Stimulated activated CD4-positive, alpha-beta T cell treated with anti-CD3 and anti-CD28 coated beads, Interleukin-1b, Interleukin-23, amount 100 ng/mL, for 48 hours (primary cell): Measurements from ENCODE around the gene DOCK9.

Experiments used
- DNase-seq: peaks from one replicate; pipeline ENCODE4 v3.0.0-alpha.2; 2020

The DOCK9 gene

DNA sequence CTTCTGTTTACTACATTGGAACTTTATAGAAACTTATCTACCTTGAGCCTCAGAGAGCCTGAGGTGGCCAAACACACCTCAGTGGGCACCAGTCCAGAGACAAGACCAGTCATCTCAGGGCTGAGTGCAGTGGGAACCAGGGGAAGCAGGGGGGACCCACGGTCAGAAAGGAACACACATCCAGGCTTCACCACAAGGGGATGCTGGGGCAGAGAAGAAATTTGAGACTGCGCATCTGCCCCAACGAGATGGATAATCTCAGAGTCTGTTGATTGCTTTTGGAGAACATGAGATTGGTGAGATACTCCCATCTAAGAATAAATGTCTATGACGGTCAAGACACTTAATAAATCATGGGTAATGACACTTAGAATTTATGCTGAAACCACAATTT, 98.7 kb downstream of the DOCK9 start:
- no peak for DNase-seq

DNA sequence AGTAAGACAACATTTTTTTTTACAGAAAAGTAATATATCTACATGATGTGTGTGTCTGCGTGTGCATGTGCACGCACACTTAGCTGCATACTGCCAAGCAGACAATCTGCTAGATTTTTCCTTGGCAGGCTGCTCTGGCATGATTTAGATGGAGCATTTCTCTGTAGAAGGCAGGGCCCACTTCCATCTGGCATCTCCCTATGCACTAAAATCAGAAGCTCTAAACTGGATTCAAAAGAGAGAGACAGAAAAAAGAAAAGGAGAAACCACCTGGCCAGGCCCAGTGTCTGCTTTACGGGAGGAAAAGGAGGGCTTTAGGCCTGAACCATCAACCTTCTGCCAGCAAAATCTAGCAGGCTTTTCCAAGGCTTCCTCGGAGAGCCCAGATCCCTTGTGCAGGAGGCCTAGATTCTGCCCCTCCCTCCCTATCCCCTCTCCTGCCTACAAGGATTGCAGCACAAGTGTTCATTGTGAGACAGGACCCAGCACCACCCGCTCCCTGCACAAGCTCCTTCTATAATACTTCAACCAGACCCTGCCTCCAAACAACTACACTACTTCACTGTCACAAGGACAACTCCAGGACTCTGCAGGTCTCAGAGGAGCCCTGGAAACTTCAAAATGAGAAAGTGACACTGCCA, 99.3 kb downstream of the DOCK9 start:
- no peak for DNase-seq

DNA sequence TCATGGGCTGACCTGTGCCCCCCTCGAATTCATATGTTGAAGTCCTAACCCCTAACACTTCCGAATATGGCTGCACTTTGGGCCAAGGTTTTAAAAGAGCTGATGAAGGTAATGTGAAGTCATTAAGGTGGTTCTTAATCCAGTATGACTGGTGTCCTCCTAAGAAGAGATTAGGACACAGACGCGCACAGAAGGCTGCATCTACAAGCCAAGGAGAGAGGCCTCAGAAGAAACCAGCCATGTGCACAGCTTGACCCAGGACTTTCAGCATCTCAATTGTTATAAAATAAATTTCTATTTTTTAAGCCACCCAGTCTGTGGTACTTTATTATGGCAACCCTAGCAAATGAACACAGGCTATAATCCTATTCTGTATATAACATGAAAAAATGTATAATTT, 99.9 kb downstream of the DOCK9 start:
- no peak for DNase-seq

DNA sequence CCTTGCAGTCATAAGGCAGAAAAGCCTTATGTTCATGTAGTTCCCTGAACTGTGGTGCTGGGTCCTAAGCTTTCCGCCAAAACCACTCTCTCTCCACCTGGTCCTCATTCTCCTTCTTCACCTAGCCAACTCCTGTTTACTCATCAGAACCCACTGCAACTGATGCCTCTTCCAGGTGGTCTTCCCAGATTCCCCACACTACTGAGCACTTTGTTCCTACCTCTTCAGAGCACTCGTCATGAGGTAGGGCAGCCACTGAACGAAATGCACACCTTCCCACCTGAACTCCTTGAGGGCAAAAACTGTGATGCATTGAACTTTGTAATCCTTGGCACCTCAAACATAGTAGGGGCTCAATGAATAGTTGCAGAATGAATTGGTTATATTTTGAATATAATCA, 100.4 kb downstream of the DOCK9 start:
- no peak for DNase-seq

DNA sequence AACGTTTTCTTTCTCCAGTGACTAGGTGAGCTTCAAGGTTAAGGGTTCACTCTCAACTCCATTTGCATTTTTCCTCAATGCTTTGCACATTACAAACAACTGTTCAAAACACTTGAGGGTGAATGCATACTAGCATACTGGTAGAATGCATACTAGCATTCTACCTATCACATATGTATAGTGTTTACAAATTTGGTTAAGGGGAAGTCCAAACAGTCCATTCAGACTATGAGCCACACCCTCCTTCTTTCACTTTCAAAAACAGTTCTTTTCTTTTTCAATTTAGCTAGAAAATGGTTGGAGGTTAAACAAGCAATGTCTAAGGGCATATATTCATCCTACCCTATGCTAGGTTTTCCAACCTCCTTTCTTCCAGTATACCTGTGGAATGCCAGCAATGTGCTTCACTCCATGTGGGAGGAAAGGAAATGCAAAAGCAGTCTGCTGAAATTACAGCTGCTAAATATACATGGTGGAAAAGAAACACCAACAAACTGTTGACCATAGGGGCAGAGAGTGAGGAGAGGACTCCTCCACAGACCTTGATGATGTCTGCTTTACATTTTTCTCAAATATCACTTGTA, 102.6 kb downstream of the DOCK9 start:
- DNase-seq: no peak

DNA sequence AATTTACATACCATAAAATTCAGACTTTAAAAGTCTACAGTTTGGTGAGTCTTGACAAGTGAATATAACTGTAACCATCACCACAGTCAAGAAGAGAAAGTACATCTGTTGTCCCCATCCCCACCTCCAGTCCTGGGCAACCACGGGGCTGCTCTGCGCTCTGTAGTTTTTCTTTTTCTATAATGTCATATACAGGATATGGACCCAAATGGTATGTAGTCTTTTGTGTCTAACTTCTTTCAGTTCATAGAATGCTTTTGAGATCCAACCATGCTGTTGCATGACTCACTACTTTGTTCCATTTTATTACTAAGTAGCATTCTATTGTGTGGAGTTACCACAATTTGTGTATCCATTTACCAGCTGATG, 103.9 kb downstream of the DOCK9 start:
- no peak for DNase-seq

- no peak for DNase-seq
Observed at GRCh38 chr13:98873377-98874028, 104.4 kb downstream of the DOCK9 start.

- DNase-seq: no peak
Observed at GRCh38 chr13:98871727-98872126, 106.1 kb downstream of the DOCK9 start.

DNA sequence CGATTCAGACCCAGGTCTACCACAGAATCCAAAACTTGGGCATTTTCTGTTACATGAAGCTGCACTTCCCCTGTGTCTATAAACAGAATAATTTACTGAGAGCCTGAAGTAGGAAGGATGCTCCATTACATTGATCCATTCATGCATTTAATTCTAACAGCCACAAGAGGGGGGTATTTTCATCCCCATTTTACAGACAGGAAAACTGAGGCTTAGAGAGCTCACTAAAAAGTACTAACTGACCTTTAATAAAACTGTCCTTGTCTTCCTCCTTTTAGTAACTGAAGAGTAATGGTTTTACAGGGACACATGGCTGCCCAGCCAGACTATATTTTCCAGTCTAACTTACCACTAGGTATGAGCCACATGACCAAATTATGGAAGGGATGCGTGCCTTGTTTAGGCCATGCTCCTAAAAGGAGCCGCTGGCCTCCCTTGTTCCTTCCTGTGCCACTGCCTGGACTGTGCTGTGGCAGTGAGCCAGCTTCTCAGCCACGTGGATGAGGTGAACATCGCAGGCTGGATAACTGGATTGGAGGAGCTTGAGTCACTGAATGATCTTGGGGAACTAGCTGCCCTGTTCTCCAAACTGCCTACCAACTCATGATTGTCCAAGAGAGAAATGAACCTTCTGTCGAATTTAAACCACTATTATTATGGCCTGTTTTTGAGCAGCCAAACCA, 108.3 kb downstream of the DOCK9 start:
- DNase-seq: no peak

DNA sequence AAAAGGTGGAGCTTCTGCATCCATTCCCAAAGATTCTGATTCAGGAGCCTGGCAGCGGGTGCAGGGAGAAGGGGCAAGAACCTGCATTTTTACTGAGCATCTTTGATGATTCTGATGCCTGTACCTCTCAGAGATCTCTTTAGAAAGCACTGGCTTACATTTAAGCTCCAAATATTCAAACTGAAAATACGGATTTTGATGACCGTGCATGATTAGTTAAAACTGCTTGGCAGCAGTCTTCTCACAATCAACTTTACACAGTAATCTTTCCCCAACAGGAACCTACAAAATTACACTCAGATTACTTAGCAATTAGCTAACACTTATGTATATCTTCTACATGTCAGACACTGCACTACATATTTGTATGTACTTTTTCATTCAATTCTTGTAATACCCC, 108.9 kb downstream of the DOCK9 start:
- no peak for DNase-seq

GRCh38 chr13:98866882-98867281, 111.0 kb downstream of the DOCK9 start:
- no peak for DNase-seq

- DNase-seq: no peak
Observed at GRCh38 chr13:98860491-98860890, 117.4 kb downstream of the DOCK9 start.

GRCh38 chr13:98858191-98858590, 119.7 kb downstream of the DOCK9 start:
- DNase-seq: no peak

GRCh38 chr13:98856983-98857382, 120.9 kb downstream of the DOCK9 start:
- DNase-seq: no peak

DNA sequence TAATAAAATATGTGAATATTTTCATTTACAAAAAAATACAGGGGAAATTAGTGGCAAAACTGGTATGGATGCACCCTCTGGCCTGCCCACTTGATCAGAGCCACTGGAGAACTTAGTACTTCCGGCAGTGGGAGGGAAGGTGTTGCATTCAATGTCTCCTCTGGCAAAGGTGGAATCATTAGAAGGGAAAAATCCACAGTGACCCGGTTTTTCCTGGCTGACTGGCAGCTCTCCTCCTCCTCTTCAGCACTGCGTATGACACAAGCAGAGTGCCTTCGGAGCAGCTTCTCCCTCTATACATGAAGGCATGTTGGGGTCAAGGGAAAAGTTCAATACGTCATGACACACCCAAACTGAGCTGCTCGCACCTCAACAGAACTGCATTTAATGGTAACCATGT, 123.4 kb downstream of the DOCK9 start:
- no peak for DNase-seq

DNA sequence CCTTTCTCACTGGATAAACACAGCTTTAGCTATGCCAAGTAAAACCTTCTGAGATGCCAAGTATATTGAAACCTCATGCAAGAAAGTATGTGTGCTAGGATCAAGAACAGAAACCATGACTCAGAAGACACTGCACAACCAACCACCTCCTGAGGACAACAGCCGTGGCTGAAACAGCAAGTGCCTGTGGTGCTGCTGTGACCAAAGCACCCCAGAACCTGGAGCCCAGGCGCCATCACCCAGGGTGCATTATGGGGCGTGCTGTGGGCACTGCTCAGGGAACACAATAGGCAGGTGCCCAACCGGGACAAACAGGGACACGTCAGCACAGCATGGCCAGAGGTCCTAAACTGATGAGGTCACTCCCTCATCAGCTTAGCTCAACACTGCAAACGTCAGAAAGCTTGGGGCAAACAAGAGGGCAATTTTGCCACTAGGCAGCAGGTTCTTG, 124.1 kb downstream of the DOCK9 start:
- DNase-seq: peak; percentile 82

- DNase-seq: no peak
Observed at GRCh38 chr13:98851276-98851675, 126.6 kb downstream of the DOCK9 start.

DNA sequence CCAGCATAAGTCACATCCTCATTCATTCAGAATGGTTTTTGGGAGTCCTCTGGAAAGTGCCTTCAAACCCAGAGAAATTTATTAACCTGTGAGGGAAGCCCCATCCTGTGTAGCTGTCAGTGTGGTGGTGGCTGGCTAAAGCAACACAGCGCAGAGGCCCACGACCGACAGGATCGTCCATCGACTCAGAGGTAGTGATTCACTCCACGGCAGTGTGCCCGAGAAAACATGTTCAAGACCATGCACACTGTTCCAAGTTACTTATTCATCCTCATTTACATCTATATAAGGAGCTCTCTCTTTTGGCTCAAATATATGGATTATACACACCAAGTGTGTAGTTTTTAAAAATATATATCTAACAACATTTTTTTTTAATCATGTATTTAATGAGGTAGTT, 129.1 kb downstream of the DOCK9 start:
- DNase-seq: no peak

DNA sequence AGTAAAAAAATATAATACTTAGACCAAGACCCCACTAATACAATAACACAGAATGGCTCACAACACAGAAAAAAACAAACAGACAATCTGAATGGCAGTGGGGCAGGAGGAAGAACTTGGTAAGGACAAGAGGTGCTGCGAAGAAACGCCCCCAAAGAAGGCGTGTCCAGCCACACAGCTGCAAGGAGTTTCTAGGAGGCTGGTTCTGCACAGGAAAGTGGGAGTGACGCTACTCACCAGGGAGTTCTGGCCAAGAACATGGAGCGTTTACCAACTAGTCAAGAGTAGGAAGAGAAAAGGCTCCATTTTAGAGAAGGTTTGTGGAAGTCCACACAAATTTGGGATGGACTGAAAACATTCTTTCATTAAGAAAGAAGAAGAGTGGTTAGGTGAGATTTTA, 130.1 kb downstream of the DOCK9 start:
- DNase-seq: no peak

DNA sequence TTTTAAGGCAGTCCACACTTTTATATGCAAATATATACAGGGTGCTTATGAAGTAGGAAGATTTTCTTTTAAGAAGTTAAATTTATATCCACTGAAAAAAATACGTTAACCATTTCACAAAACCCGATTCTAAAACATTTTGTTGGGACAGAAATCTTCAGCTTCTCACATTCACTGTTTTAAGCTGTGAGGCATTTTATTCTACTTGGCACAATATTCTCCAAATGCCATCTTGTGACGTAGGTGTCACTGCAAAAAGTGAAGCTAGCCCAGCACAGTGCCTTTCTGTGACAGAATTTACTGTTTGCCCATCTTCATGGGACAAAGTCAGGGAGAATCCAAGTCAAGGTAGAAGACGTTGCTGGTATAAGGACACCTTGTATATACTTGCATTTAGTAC, 130.9 kb downstream of the DOCK9 start:
- no peak for DNase-seq

DNA sequence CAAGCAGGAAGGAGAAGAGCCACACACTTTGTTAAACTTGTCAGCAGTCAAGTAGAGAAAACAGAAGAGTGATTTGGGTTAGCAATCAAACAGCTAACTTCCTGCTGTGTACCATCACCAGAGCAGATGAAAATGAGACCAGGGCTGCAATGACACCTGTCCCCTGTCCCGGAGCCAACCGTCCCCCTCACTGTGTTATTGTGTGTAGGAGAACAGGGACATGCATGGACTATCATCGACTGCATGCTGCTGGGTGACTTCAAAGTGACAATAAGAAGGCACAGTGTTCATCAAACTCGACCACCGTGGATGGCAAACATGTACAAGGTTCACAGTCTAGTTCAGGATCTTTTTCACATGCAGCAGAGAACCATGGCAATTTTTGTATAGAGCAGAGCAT, 131.3 kb downstream of the DOCK9 start:
- DNase-seq: no peak

- DNase-seq: no peak
Observed at GRCh38 chr13:98845742-98846141, 132.1 kb downstream of the DOCK9 start.

DNA sequence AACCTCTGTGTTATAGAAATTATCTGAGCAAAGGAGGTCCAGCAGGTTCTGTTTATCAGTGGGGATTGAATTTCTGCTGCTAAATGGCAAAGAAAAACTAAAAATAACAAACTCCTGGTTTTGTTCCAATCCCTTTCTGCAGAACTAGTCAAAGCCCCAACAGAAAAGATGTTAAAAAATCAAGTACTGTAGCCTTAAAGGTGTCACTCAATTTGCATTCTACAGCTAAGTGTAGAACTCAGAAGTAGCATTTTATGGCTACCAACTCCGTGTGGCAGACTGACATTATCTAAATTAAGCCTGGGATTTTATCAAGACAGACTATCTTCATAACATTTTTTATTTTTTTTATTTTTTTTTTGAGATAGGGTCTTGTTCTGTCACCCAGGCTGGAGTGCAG, 133.8 kb downstream of the DOCK9 start:
- DNase-seq: no peak

GRCh38 chr13:98843482-98843877, 134.4 kb downstream of the DOCK9 start:
- DNase-seq: no peak
